GM03348 (cell line): ENCODE data around the gene SCUBE1.

Experiments
- DNase-seq: peaks from one replicate; pipeline ENCODE4 v3.0.0; 2012; ENCODE audit warnings: low spot score

Gene SCUBE1

DNA sequence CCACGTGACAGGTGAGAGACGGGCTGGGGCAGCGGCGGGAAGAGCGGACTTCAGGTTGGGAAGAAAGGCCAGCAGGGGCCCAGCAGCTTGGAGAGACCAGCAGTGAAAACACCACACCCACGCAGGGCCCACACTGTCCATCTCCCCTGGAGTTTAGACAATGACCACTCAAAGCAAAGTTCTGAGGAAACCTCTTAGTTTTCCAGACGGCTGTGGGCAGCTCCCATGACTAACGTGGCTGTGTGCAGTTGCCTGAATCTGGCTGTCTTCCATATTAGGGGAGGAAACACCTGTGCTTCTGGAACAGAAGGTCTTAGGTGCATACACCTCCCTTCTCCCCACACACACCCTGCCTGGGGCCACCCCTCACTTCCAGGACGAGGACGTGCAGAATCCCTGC lies 85.6 kb downstream of the SCUBE1 start:
- no peak for DNase-seq

DNA sequence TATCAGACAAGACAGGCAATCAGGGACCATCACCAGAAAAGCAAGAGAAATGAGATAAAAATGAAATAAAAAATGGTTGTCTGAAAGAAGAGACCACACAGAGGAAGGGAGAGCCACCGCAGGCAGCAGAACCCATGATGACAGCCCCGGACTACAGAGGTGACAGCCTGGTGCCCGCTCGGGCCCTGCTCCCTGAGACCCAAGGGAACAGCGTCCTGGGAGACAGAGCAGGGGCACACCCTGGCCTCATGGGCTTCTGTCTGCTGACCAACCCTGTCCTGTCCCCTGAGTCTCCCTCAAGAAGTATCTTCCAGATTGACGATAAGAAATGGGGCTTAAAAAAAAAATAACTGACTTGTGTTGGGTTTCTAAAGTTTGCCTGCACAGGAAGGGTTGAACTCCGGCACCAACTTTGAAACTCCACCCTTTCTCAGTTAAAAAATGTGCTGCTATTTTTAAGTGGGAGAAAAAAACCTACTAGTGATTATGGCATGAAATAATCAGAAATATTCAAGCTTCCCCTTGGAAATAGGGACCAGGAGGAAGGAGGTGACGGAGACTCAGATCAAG lies 86.1 kb downstream of the SCUBE1 start:
- DNase-seq = no peak

DNA sequence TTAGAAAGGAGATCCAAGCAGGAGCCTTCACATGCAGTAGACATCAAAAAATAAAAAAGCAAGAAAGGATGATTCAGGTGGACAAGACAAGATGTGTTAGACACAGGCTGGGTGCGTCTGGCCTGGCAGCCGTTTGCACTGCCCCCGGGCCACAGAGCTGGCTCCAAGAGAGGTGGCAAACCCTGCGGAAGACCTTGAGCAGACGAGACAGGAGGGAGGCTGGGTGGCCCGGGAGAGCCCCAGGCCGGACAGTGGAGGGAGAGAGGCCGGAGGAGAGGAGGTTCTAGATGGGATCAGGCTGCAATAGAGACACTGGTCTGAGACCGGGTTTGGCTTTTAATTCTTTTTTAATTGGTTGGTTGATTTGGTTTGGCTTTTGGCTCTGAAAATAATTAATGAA lies 86.6 kb downstream of the SCUBE1 start:
- no peak for DNase-seq

DNA sequence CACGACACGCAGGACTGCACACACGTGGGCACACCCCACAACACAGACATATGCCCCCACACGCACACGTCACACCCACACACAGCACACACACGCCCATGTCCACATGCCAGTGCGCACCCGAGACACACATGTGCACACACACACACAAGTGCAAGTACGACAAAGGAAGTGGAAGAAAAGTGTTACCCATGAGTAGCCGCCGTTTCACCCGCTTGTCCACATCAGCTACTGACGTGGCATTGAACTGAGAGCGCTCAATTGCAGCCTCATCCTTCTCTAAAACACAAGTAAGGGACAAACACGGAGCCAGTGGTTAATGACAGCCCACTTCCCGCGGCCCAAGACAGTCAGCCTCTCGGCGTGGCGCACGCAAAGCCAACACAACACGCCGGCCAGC lies 87.9 kb downstream of the SCUBE1 start:
- DNase-seq = no peak

DNA sequence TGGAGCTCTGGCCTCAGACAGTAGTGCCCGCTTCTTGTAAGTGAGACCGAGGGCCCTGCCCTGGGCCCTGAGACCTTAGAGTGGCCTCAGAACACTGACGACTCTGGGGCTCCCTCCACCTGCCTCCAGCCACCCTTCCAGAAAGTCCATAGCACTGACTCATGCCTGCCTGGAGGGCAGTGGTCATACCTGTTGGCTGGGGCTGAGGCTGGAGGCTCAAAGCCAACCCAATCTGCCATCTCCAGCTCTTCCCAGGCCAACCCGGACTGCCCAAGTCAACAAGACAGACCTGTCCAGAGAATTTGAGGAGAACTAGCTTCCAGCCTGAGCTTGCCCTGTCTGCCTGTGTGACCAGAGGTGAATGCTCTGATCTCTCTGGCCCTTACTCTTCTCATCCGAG lies 89.3 kb downstream of the SCUBE1 start:
- no peak for DNase-seq

DNA sequence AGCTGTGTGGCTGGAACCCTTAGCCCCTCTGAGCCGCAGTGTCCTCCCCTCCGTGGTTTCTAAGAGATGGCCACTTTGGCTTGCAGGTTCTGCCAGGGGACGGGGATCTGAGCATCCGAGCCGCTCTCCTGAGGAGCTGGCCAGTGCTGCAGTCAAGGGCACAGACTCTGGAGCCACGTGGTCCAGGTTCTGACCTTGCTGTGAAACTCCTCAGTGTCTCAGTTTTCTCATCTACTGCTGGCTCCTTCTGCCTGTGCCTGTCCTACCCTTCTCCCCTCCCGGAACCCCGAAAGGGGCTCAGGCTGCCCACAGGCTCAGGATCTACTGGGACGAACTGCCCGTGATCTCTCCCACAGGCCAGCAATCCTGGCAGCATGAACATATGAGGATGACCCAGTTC lies 90.9 kb downstream of the SCUBE1 start:
- DNase-seq = no peak

DNA sequence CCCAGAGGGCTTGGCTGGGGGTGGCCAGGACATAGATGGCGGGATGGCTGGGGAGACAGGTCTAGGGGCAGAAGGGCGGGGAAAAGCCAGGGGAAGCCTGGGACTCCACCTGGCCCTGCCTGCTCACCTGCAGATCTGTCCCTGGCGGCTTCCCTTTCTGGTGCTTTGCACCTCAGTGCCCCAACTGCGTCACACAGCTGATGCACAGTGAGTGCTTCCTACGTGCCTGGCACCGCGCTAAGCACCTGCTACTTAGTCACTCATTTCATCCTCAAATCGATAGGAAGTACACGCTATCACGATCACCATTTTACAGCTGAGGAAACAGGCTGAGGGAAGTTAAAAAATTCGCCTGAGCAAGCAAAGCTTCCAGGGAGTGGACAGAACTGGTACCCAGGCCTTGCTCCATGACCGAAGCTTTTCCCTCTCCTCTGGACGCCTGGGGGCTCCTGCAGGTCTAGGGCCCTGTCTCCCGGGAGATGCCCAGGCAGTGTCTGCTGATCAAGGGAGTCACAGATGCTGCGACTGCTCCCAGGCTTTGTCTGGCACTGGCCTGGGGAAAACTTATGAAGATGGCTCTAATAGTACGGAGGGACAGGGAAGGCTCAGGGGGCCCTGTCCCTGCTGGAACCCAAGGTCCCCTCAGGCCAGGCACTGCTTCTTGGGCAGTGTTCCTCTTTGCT lies 93.2 kb downstream of the SCUBE1 start:
- DNase-seq = no peak

DNA sequence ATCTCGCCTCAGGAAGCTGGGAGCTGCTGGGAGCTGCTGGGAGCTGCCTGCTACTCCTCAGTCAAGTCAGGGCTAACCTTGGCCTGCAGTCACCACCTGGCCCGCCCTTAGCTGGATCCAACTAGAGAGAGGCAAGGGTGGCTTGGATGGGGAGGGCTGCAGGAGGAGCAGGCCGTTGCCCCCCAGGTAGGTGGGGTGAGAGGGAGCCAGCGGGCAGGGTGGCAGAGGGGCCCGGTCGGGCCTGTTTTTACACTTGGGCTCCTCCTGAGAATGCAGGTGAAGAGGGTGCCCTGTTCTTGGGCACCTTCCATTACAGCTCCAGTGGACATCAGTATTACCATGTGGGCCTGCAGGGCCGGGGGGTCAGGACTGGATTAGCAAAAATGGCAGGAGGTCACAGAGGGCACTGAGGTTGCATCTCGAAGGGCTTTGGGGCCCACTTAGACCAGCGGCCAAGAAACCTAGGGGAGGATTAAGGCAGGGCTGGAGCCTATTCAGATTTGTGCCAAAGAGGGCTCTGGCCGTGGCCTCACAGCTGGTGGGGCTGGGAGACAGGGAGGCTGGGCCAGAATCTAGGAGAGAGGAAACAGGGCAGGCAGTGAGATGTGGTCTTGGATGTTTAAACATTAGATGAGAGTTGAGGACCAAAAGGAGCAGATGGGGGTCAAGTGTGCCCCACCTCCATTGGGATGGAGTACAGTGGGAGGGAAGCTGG lies 95.5 kb downstream of the SCUBE1 start:
- DNase-seq = no peak

DNA sequence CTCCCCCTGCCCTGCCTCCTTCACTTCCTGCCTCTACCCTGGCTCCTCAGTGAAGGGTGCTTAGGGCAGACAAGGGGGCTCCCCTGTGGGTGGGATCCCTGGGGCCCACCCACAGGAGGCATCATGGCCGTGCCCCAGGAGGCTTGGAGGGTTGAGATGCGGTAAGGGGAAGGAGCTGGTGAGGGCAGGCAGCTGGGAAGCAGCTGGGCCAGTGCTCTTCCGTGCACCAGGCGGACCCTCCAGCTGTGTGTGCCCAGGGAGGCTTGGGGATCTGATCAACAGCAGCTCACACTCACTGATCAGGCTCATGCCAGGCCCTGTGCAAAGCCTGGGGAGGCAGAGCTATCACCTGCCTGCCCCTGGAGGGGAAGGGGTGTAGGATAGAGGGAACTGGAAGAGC lies 97.0 kb downstream of the SCUBE1 start:
- DNase-seq = no peak

DNA sequence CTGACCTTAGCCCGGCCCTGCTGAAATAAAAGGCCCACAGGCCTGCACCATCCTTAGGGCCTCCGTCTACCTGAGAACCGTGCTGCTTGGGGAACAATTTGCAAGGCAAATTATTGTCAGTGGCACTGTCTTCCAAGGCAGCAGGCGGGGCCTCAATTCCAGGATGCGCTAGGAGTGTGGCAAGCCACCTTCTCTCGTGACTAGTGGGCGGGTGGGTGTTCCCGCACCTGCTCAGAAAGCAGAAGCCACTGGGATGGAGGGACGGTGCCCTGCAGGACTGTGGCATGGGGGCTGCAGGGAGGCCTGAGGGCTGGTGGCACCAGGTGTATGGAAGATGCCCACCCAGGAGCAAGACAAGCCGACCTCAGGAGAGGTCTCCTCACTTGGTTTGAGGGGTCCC lies 97.5 kb downstream of the SCUBE1 start:
- DNase-seq = no peak

DNA sequence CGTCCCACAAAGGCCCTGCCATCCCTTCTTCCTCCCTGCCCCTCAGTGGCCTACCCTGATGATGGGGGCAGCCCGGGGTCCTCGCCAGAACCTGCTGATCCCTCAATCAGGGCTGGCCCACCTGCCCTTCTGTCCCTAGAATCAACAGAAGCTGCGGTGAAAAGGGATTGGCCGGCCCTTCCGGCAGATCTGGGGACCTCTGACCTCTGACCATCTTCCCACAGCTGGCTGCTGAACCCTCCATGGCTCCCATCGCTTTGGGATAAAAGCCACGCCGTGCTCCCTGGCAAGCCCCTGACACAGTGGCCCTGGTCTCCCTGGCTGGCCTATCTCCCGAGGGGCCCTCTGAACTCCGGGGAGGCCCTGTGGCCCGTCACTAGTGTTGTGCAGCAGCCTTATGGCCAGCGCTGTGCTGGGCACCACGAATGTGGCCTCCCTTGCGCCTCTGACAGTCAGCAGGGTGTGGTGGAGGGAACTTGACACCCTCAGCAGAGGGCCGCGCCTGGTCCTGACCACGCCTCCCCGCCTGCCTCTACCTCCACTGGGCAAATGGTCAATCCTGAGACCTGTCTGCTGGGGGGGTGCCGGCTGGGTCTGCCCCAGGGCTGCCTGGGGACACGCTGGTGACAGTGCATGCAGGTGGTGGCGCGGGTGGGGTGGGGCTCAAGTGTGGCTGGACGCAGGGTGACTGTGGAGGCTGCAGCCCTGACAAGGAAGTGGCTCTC lies 98.2 kb downstream of the SCUBE1 start:
- no peak for DNase-seq

DNA sequence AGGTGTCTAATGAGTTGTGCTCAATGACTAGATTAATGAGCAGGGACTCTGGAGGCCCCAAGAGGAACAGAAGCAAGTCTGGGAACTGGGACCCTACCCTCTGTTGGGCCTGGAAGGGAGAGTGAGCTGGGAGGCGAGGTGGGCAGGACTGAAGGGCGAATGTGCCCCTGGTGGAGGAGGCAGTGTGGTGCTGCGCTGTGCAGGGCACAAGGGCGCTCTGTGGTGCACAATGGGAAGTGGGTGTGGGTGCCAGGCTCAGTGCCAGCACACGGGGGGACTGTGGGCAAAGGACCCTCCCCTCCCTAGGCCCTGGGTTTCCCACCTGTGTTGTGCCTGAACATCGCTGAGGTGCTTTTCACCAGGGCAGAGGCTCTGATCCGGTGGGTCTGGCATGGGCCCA lies 98.8 kb downstream of the SCUBE1 start:
- DNase-seq = no peak

DNA sequence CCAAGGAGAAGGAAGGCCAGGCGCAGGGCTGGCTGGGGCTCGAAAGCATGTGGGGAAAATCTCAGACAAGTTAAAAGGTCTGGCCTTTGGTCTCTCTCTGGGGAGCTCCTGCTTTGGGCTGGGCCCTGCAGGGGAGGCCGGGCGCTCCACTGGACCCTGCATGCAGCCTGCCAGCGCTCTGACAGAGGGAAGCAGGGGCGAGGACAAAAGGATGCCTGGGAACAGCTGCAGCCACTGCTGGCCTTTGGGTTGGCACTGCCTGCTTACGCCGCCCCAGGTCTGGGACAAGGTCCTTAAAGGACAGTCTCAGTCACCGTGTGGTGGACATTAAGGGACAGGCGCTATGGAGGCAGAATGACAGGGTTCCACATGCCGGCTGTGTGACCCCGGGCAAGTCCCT lies 99.8 kb downstream of the SCUBE1 start:
- no peak for DNase-seq

DNA sequence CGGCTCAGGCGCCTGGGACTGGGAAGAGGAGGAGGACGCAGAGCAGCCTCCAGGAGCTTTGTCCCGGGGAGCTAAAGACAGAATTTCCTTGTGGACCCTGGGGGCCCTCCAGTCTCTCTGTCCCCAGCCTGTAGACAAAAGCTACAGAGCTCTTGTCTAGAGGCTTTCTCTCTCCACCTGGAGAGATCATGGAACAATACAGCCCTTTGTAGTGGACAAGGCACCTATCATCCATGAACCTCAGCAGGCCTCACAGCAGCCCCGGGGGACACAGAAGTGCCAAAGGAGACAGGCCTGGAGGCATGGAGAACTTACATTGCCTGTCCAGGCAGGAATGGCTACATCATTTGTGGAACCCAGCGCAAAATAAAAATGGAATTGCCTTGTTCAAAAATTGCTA lies 100.5 kb downstream of the SCUBE1 start:
- no peak for DNase-seq

DNA sequence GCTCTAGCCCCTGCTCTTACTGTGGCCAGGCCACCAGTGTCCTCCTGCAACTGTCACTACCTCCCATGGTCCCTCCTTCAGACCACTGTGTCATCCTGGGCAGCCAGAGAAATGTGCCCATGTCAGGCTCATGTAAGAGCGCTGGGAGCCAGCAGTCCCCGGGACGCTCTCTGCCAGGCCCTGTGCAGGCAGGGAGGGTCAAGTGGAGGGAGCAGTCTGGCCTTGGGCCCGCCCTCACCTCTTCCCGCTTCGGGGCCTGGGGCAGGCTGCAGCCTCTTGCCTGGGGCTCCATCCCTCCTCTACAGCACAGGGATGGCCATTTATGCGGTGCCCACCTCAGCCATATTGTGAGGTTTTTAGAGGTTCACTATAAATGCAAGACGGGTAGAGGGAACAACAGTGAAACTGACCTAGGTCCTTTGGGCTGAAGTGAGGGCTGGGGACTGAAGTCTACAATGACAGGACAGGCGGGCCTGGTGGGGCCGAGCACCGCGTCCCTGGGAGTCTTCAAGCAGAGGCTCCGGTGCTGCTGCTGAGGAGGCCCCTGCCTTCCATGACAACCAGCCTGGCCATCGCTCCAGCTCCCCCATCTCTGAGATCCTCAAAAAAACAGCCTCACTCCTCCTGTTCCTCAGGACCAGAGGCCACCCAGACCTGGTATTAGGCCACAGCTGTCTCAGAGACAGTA lies 101.3 kb downstream of the SCUBE1 start:
- no peak for DNase-seq

DNA sequence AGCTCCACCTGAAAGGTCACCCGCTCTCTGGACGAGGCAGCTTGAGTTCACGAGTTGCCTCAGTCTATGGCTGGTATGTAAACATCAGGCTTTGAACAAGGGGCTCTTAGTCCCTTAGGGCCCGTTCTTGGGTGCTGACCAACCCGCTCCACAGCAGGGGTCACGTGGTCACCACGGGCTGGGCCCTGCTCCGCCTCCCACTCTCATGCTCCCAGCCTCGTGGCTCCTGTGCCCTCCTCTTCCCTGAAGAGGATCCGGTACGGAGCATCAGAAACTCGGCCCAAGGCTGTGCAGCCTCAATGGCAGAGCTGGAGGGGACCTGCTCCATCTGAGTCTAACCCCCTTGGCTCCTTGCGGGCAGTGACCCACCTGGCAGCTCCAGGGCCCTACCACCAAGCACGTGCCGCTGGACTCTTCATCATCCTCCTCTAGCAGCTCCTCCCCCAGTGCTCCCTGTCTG lies 102.0 kb downstream of the SCUBE1 start:
- no peak for DNase-seq

DNA sequence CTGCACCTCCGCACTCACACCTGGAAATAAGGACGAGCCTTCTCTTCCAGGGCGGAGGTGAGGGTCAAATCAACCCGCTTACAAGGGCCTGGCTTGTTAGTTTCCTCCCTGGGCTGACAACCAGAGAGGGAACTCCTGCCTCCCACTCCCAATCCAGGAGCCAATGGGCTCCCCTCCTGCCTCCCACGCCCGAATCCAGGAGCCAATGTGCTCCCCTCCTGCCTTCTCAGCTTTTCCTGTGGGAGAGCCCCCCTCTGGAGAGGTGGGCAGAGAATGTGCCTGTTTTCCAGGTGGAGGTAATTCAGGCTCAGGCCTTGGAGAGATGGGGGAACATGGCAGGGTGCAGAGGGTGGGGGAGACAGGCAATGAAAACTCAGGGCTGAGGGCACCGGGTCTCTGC lies 102.6 kb downstream of the SCUBE1 start:
- no peak for DNase-seq

DNA sequence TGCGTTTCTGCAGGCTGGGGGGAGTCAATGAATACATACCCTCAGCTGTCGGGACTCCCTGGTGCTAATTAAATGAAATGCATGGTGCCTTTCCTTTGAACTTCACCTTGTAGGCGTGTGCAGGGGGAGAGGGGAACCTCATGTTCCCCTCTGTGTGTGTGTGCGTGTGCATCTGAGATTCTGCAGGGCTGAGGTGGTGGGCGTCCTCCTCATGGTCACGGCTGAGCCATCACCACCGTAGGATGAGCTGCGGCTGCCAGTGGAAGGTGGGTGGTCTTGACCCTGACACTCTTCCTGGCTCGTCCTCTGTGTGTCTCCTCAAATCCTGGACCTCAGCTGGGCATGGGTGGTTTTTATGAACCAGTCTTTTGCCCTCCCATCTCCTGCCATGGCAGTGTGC lies 103.2 kb downstream of the SCUBE1 start:
- DNase-seq = no peak

DNA sequence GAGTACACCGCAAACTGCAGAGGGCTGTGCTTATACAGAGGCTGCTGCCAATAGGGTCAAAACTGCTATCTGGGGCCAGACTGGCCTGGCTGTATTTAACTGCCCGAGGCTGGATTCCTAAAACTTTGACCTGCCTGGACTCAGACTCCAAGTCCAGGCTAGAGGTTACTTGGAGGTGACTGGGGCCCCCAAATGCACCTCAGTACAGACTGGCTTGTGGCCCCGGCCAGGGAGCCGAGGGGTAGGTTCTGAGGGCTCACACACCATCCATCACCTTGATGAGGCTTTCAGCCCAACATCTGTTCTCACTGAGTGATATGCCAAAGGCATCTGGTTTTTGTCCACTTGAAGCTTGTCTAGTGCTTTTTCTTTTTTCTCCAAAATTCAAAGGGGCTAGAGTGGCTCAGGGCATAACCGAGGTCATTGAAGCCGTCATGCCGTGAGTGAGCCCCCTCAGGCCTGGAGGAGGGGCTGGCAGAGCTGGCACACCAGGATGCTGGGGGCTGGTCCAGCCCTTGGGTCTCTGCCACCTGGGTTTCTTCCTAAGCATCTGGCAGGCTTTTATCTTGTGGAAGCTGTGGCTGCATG lies 103.9 kb downstream of the SCUBE1 start:
- DNase-seq = no peak

DNA sequence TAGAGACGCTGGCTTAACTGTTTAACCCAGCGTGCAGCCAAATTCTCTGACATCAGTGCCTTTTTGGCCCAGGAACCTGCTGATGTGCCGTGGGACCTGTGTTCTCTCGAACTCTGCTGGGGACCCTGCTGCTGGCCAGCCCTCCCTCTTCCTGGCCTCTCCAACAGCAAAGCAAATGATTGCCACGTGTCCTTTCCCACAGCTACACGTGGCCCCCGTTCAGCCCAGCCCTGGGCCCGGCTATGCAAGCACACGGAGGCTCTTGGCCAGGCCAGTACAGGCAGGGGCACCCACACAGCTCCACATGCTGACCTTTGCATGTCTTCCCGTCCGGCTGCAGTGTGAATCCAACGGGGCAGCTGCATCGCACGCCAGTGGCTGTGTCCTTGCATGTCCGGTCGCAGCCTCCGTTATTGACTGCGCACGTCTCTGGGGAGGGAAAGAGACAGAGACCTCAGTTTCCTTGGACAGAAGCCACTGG lies 104.6 kb downstream of the SCUBE1 start:
- DNase-seq = no peak

DNA sequence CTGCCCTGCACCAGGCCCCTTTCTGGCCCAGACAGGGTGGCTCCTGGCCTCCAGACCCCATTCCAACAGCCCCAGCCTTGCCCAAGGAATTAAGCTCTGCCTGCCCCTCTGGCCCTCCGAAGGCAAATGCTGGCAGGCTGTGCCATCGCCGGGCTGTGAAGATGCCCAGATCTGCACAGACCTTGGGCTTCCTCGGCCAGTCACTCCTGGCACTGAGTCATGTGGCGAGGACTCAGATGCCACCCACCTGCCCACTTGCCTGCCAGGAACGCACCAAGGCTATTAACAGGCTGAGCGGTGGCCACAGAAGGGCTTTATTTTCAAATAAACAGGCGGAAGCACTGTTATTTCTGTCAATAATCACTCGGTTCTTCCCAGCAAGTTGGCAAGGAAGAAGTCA lies 105.9 kb downstream of the SCUBE1 start:
- no peak for DNase-seq
